ENCODE data around the gene ELMO1.

The ELMO1 gene

DNA sequence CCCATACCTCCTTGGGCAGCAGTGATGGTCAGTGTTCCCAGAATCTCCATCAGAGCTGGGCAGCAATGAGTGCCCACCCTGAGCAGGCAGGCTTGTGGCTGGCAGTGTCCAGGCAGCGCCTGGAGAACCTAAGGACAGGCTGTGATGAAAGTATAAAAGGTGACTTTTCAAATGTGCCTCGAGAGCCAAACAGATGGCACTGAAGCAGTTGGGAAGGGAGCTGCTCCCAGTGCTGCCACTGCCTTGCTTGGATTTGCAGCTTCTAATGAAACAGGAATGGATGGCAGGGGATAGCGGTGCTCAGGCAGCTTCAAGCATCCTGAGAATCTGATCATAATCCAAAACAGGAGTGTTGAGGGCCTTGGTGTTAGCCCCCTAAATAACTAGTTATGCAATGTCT, 544.6 kb downstream of the ELMO1 start:
- no peak for DNase-seq (ENCODE audit: extremely low spot score)
- CTCF ChIA-PET: no interaction called here
- TF ChIP-seq HDGF (IDR thresholded peaks at IDR 0.05; ENCODE audit: borderline replicate concordance): no peak
- POLR2A ChIA-PET: no interaction called here

DNA sequence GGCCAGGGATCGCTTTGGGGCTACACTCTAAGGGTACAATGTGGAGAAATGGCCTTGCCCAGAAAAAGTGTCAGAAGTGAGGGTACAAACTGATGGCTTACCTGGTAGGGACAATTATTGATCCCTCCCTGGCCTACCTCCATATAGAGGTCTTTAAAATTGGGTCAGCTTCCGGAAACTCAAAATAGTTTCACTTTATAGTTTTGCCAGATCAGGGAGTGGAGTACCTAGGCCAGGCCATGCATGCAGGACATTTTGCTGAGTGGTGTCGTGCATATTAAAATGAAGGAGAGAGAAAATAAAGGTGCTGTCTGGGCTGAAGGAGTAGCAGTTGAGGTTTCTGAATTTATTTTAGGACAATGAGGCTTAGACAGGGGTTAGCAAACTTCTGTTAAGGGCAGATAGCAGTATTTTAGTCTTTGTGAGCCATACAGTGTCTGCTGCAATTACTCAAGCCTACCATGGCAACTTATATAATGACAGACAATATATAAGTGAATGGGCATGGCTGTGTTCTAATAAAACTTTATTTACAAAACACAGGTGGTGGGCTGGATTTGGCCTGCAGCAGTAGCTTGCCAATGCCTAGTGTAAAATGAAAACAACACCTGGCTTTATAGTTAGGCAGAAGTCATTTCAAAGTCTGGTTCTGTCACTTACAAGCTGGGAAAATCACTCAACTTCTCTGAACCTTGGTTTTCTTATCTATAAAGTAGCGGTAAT, 547.5 kb downstream of the ELMO1 start:
- no peak for DNase-seq (ENCODE audit: extremely low spot score)
- ChIA-PET POLR2A (no interaction called here), CTCF (no interaction called here)
- TF ChIP-seq FOXK2 (IDR thresholded peaks at IDR 0.05) (no peak), TARDBP (IDR thresholded peaks at IDR 0.05) (no peak), ZNF384 (IDR thresholded peaks at IDR 0.05) (no peak), FOXM1 (IDR thresholded peaks at IDR 0.05; ENCODE audit: borderline replicate concordance) (no peak), SP1 (IDR thresholded peaks at IDR 0.05) (no peak), SUZ12 (IDR thresholded peaks at IDR 0.05) (no peak), ELF4 (IDR thresholded peaks at IDR 0.05) (no peak), LEF1 (IDR thresholded peaks at IDR 0.05; ENCODE audit: borderline replicate concordance) (no peak)
- TF ChIP-seq, protein P1, sequence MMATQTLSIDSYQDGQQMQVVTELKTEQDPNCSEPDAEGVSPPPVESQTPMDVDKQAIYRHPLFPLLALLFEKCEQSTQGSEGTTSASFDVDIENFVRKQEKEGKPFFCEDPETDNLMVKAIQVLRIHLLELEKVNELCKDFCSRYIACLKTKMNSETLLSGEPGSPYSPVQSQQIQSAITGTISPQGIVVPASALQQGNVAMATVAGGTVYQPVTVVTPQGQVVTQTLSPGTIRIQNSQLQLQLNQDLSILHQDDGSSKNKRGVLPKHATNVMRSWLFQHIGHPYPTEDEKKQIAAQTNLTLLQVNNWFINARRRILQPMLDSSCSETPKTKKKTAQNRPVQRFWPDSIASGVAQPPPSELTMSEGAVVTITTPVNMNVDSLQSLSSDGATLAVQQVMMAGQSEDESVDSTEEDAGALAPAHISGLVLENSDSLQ (IDR thresholded peaks at IDR 0.05): no peak

DNA sequence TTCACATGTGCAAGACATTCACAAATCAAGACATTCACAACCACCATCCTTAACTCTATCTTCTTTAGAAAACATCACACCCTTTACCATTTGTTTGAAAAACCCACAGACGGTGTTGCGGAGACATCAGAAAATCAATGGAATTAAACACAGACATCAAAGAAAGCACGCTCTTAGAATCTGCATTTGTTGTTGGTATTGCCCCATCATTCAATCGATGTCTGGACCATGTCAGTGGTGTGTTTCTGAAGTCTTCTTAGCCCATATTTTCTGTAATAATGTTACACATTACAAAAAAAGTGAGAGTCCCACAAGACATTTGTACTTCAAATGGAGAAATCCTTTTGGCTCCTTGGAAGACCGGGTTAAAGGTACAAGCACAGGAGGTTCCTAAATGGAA, 550.5 kb downstream of the ELMO1 start:
- ChIA-PET POLR2A (no interaction called here), CTCF (no interaction called here)
- no peak for TF ChIP-seq FOXM1 (IDR thresholded peaks at IDR 0.05; ENCODE audit: borderline replicate concordance)
- no peak for TF ChIP-seq TARDBP (IDR thresholded peaks at IDR 0.05)
- TF ChIP-seq CTBP1 (IDR thresholded peaks at IDR 0.05; ENCODE audit: borderline replicate concordance): no peak
- no peak for TF ChIP-seq FOXK2 (IDR thresholded peaks at IDR 0.05)
- no peak for TF ChIP-seq HDGF (IDR thresholded peaks at IDR 0.05; ENCODE audit: borderline replicate concordance)
- DNase-seq (ENCODE audit: extremely low spot score): no peak

DNA sequence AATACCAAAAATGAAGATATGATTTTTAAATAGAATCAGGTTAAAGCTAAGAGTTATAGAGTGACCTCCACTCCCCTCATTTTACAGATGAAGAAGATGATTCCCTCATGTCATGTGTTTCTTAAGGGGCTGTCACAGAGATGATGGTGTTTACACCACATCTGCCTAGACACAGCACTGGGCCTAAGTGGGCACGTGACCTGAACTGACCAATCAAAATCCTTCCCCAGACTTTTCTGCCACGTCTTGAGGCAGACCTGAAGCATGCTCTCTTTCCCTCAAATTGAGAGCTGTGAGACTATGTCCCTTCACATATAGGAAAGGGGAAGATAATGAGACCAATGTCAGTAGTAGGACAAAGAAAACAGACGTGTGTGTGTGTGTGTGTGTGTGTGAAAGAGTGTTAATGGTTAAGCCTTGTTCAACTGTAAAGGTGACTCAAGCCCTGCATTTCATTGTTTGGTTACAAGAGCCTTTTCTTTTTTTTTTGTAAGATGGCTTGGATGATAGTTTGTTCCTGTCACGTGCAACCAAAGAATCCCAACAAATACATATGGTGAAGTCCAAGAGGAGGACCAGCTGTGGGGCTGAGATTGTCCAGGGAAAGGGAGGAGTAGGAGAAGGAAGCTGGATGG, 551.6 kb downstream of the ELMO1 start:
- DNase-seq (ENCODE audit: extremely low spot score): no peak
- TF ChIP-seq ARNT (IDR thresholded peaks at IDR 0.05) (no peak), FOXM1 (IDR thresholded peaks at IDR 0.05; ENCODE audit: borderline replicate concordance) (no peak), CTBP1 (IDR thresholded peaks at IDR 0.05; ENCODE audit: borderline replicate concordance) (no peak), BHLHE40 (IDR thresholded peaks at IDR 0.05; ENCODE audit: borderline replicate concordance) (no peak), NFRKB (IDR thresholded peaks at IDR 0.05) (no peak), HDGF (IDR thresholded peaks at IDR 0.05; ENCODE audit: borderline replicate concordance) (no peak)
- POLR2A ChIA-PET: no interaction called here
- CTCF ChIA-PET: no interaction called here

- ChIA-PET POLR2A (no interaction called here), CTCF (no interaction called here)
- TF ChIP-seq HDGF (IDR thresholded peaks at IDR 0.05; ENCODE audit: borderline replicate concordance) (no peak), FOXK2 (IDR thresholded peaks at IDR 0.05) (no peak), SP1 (IDR thresholded peaks at IDR 0.05) (no peak), ARNT (IDR thresholded peaks at IDR 0.05) (no peak), L3MBTL2 (conservative IDR thresholded peaks at IDR 0.05) (no peak), LEF1 (IDR thresholded peaks at IDR 0.05; ENCODE audit: borderline replicate concordance) (no peak), FOXA1 (IDR thresholded peaks at IDR 0.05) (no peak), BHLHE40 (IDR thresholded peaks at IDR 0.05; ENCODE audit: borderline replicate concordance) (no peak), FOXM1 (IDR thresholded peaks at IDR 0.05; ENCODE audit: borderline replicate concordance) (no peak), SUZ12 (IDR thresholded peaks at IDR 0.05) (no peak), ZNF384 (IDR thresholded peaks at IDR 0.05) (no peak), NFRKB (IDR thresholded peaks at IDR 0.05) (no peak), ELF4 (IDR thresholded peaks at IDR 0.05) (no peak), TARDBP (IDR thresholded peaks at IDR 0.05) (no peak), CTBP1 (IDR thresholded peaks at IDR 0.05; ENCODE audit: borderline replicate concordance) (no peak)
- TF ChIP-seq, protein P1 (IDR thresholded peaks at IDR 0.05): no peak
- DNase-seq (ENCODE audit: extremely low spot score): no peak
These were observed 552.2 kb downstream of the ELMO1 start for GRCh38 chr7:36896418-36896817.

- ChIA-PET POLR2A (no interaction called here), CTCF (no interaction called here)
- TF ChIP-seq L3MBTL2 (conservative IDR thresholded peaks at IDR 0.05): no peak
- TF ChIP-seq CTBP1 (IDR thresholded peaks at IDR 0.05; ENCODE audit: borderline replicate concordance): no peak
- no peak for TF ChIP-seq ZNF384 (IDR thresholded peaks at IDR 0.05)
- TF ChIP-seq SUZ12 (IDR thresholded peaks at IDR 0.05): no peak
- TF ChIP-seq LEF1 (IDR thresholded peaks at IDR 0.05; ENCODE audit: borderline replicate concordance): no peak
- no peak for DNase-seq (ENCODE audit: extremely low spot score)
These were observed 553.5 kb downstream of the ELMO1 start for GRCh38 chr7:36895192-36895591.

DNA sequence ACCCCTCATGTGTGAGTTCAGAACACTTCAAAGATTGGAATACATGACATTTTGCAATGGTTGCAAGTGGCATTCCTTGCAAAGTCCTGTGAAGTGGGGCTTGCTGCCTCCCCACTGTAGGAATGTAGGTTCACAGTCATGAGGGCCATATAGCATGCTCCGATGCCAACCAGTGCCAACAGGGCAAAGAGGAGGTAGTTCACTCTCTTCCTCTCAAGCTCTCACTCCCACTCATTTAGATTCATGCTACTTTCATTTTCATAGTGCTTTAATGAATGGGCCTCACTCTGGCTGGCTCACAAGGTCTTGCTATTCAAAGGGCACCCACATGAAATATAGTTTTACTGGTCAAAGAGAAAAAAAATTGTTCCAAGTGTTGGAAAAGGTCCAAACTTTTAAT, 554.5 kb downstream of the ELMO1 start:
- ChIA-PET CTCF (no interaction called here), POLR2A (no interaction called here)
- no peak for DNase-seq (ENCODE audit: extremely low spot score)
- TF ChIP-seq BHLHE40 (IDR thresholded peaks at IDR 0.05; ENCODE audit: borderline replicate concordance) (no peak), CTBP1 (IDR thresholded peaks at IDR 0.05; ENCODE audit: borderline replicate concordance) (no peak), HDGF (IDR thresholded peaks at IDR 0.05; ENCODE audit: borderline replicate concordance) (no peak)
